ENCODE measurements around the gene KCNT1.

DNA sequence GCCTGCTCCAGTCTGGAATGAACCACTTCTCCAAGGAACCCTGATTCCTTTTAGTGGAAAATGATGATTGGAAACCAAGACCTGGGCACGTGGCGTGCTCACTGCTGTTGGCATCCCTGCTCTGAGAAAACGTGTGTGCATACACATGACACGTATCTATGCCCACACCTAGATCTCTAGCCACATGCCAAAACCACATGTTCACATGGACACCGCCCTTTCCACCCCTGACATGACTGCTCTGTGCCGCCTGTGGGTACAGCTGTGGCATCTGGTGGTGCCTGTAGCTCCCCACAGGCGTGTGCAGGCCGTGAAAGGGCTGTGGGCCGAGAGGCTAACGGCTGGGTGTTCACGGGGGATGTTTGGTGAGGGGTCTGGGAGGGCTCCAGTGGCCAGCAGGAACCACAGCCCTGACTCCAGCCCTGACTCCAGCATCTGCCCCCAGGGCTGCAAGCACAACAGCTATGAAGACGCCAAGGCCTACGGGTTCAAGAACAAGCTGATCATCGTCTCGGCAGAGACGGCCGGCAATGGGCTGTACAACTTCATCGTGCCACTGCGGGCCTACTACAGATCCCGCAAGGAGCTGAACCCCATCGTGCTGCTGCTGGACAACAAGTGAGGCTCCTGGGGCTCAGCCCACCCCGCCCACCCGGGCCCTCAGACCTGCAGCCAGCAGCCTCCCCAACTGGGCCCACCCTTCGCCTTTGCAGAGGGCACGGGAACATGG, 75.1 kb downstream of the KCNT1 start:
- TF ChIP-seq, protein P1, sequence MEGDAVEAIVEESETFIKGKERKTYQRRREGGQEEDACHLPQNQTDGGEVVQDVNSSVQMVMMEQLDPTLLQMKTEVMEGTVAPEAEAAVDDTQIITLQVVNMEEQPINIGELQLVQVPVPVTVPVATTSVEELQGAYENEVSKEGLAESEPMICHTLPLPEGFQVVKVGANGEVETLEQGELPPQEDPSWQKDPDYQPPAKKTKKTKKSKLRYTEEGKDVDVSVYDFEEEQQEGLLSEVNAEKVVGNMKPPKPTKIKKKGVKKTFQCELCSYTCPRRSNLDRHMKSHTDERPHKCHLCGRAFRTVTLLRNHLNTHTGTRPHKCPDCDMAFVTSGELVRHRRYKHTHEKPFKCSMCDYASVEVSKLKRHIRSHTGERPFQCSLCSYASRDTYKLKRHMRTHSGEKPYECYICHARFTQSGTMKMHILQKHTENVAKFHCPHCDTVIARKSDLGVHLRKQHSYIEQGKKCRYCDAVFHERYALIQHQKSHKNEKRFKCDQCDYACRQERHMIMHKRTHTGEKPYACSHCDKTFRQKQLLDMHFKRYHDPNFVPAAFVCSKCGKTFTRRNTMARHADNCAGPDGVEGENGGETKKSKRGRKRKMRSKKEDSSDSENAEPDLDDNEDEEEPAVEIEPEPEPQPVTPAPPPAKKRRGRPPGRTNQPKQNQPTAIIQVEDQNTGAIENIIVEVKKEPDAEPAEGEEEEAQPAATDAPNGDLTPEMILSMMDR (IDR thresholded peaks at IDR 0.05; ENCODE audit: low read depth, low read length, poor library complexity, severe bottlenecking), result no peak
- TF ChIP-seq EZH2phosphoT487 (IDR thresholded peaks at IDR 0.05; ENCODE audit: borderline replicate concordance, low read length), result no peak

All from DOHH2 (cell line).